ENCODE measurements around the gene KCNIP2. TPM values are rescaled to one million over a fixed set of nuclear protein-coding genes. Genes with fewer than 3 reads are reported as not detected.

Gene KCNIP2
- total RNA-seq, 4 donors from 2014 or later = 0.33 to 2.4 (median 0.39) TPM; not detected in 1

- in situ Hi-C loops (cut with MboI; ENCODE audit: low sequenced_read_pairs in 4 of 4) = loop anchor here in 2 of 4 donors (10.0 kb wide), 1 partner anchor 176 kb away; no protein-coding TSS in a partner anchor
Measured at GRCh38 chr10:101780818-101781654, 62.6 kb downstream of the KCNIP2 start.

GRCh38 chr10:101780187-101780817 lies 63.3 kb downstream of the KCNIP2 start:
- intact Hi-C loops (cut with DNase I; ENCODE audit: low total_unique reads) = no loop called here
- H3K4me3 ChIP-seq = peak overlapping the region; percentile 26 to 65 (median 46)
- no peak for DNase-seq
- TF ChIP-seq POLR2A (IDR thresholded peaks at IDR 0.05) (no peak), CTCF (IDR thresholded peaks at IDR 0.05 in 4 of 5, conservative IDR thresholded peaks at IDR 0.05 in 1 of 5) (peak in 1 of 5 experiments; percentile 39)
- H3K4me1 ChIP-seq = peaks cover 26 to 34% of the 10 kb centered on the region in 2 donors
- in situ Hi-C loops (cut with MboI; ENCODE audit: low sequenced_read_pairs in 4 of 4) = loop anchor here in 2 of 4 donors (10.0 kb wide), 1 partner anchor 176 kb away; no protein-coding TSS in a partner anchor
- H3K36me3 ChIP-seq = peaks cover 0 to 9% of the 10 kb centered on the region in 2 donors
- no peak for ATAC-seq
- peaks cover 31 to 37% (median 33%) of the 10 kb centered on the region in 3 donors for H3K27me3 ChIP-seq
- no peaks in the 10 kb centered on the region for H3K9me3 ChIP-seq
- no peak overlapping the region for H3K27ac ChIP-seq

More at GRCh38 chr10:101780818-101781654, 62.6 kb downstream of the KCNIP2 start:
- no peak overlapping the region for H3K27ac ChIP-seq
- H3K36me3 ChIP-seq = peaks cover 0 to 17% of the 10 kb centered on the region in 2 donors
- intact Hi-C loops (cut with DNase I; ENCODE audit: low total_unique reads) = loop anchor here (1.0 kb wide), 1 partner anchor 179 kb away; no protein-coding TSS in a partner anchor
- no peak for TF ChIP-seq POLR2A (IDR thresholded peaks at IDR 0.05)
- peak; percentile 65 to 89 (median 77) for TF ChIP-seq CTCF (IDR thresholded peaks at IDR 0.05 in 4 of 5, conservative IDR thresholded peaks at IDR 0.05 in 1 of 5)
- H3K27me3 ChIP-seq = peaks cover 27 to 33% (median 29%) of the 10 kb centered on the region in 3 donors
- no peak overlapping the region for H3K4me3 ChIP-seq
- peak; percentile 34 to 47 for ATAC-seq
- DNase-seq = peak in 1 of 2 donors; percentile 40
- peaks cover 23 to 31% of the 10 kb centered on the region in 2 donors for H3K4me1 ChIP-seq
- no peaks in the 10 kb centered on the region for H3K9me3 ChIP-seq

GRCh38 chr10:101779544-101780186 lies 63.9 kb downstream of the KCNIP2 start:
- peaks cover 0 to 3% of the 10 kb centered on the region in 2 donors for H3K36me3 ChIP-seq
- peaks cover 37 to 43% (median 39%) of the 10 kb centered on the region in 3 donors for H3K27me3 ChIP-seq
- peak; percentile 58 to 69 for ATAC-seq
- H3K9me3 ChIP-seq = no peaks in the 10 kb centered on the region
- no peak overlapping the region for H3K27ac ChIP-seq
- intact Hi-C loops (cut with DNase I; ENCODE audit: low total_unique reads) = loop anchor here (1.0 kb wide), 1 partner anchor 230 kb away; no protein-coding TSS in a partner anchor
- peak; percentile 73 to 94 (median 84) for TF ChIP-seq CTCF (IDR thresholded peaks at IDR 0.05 in 4 of 5, conservative IDR thresholded peaks at IDR 0.05 in 1 of 5)
- no peak for TF ChIP-seq POLR2A (IDR thresholded peaks at IDR 0.05)
- H3K4me1 ChIP-seq = peaks cover 32 to 38% of the 10 kb centered on the region in 2 donors
- peak; percentile 27 to 52 for DNase-seq
- peak overlapping the region; percentile 26 to 65 (median 46) for H3K4me3 ChIP-seq
- in situ Hi-C loops (cut with MboI; ENCODE audit: low sequenced_read_pairs in 4 of 4) = loop anchor here in 2 of 4 donors (10.0 kb wide), 1 partner anchor 175 kb away; no protein-coding TSS in a partner anchor

- intact Hi-C loops (cut with DNase I; ENCODE audit: low total_unique reads) = loop anchor here (1.0 kb wide), 1 partner anchor 230 kb away; no protein-coding TSS in a partner anchor
- in situ Hi-C loops (cut with MboI; ENCODE audit: low sequenced_read_pairs in 4 of 4) = no loop called here
- H3K27me3 ChIP-seq = peaks cover 44 to 50% (median 46%) of the 10 kb centered on the region in 3 donors
- ATAC-seq (no peak), DNase-seq (no peak)
- no peaks in the 10 kb centered on the region for H3K9me3 ChIP-seq
- TF ChIP-seq CTCF (IDR thresholded peaks at IDR 0.05 in 4 of 5, conservative IDR thresholded peaks at IDR 0.05 in 1 of 5) (no peak), POLR2A (IDR thresholded peaks at IDR 0.05) (no peak)
- H3K36me3 ChIP-seq = no peaks in the 10 kb centered on the region
- peak overlapping the region; percentile 26 to 65 (median 46) for H3K4me3 ChIP-seq
- H3K4me1 ChIP-seq = peaks cover 32 to 36% of the 10 kb centered on the region in 2 donors
- no peak overlapping the region for H3K27ac ChIP-seq
Measured at GRCh38 chr10:101778781-101779543, 64.6 kb downstream of the KCNIP2 start.

Measured in gastrocnemius medialis (tissue), 4 donors.